Ectodermal cell (in vitro differentiated cells): ENCODE measurements around the gene YJU2.
A peak's percentile ranks its signal among the peaks of the same experiment; 100 is the strongest.
"Not testable (repeated sequence)": the region's sequence is repeated elsewhere in the genome, so short reads cannot be mapped to it uniquely, and the experiment has no call there.

ENCODE experiments used
- H3K27ac ChIP-seq: 2 replicates; pipeline ENCODE4 v1.7.0; 2013; ENCODE audit warnings: mild to moderate bottlenecking, low read depth, low read length; ENCODE audit not compliant: insufficient read depth, poor library complexity, severe bottlenecking
- H3K27me3 ChIP-seq: 2 replicates; pipeline ENCODE4 v1.7.0; 2013; ENCODE audit warnings: mild to moderate bottlenecking, low read length; ENCODE audit not compliant: insufficient read depth, control insufficient read depth, poor library complexity, severe bottlenecking
- H3K36me3 ChIP-seq: one replicate; pipeline ENCODE4 v1.7.0; 2013; ENCODE audit warnings: low read length; ENCODE audit not compliant: control insufficient read depth, insufficient read depth
- H3K4me1 ChIP-seq: one replicate; pipeline ENCODE4 v1.7.0; 2013; ENCODE audit warnings: low read length; ENCODE audit not compliant: control insufficient read depth, insufficient read depth
- H3K4me3 ChIP-seq: 2 replicates; pipeline ENCODE4 v1.7.0; 2013; ENCODE audit warnings: low read depth, low read length, control low read depth; ENCODE audit not compliant: insufficient read depth
- H3K9me3 ChIP-seq: 2 replicates; pipeline ENCODE4 v1.7.0; 2013; ENCODE audit warnings: mild to moderate bottlenecking, low read length, moderate library complexity; ENCODE audit not compliant: control insufficient read depth
- whole genome bisulfite sequencing, 2 experiments: methylation state at CpG; one replicate each; pipeline ENCODE4 v1.1.7; 2013; ENCODE audit warnings: missing lambda C conversion rate in 2 of 2; 5-methylcytosine and 5-hydroxymethylcytosine counted together

YJU2 gene

GRCh38 chr19:4279530-4280422 lies 32.9 kb downstream of the YJU2 start:
- no peak overlapping the region for H3K27ac ChIP-seq
- H3K4me1 ChIP-seq = peaks cover 16% of the 10 kb centered on the region
- H3K27me3 ChIP-seq = peaks cover 67% of the 10 kb centered on the region
- no peaks in the 10 kb centered on the region for H3K9me3 ChIP-seq
- H3K36me3 ChIP-seq = no peaks in the 10 kb centered on the region
- 5% methylated on average over 71 of the region's 71 CpGs for WGBS, 2 experiments
- H3K4me3 ChIP-seq = peak overlapping the region; percentile 38

- WGBS, 2 experiments = 52 to 53% methylated on average over 19 to 20 of the region's 20 CpGs
- H3K27ac ChIP-seq = no peak overlapping the region
- peaks cover 9% of the 10 kb centered on the region for H3K4me1 ChIP-seq
- no peak overlapping the region for H3K4me3 ChIP-seq
- peaks cover 49% of the 10 kb centered on the region for H3K27me3 ChIP-seq
- H3K9me3 ChIP-seq = no peaks in the 10 kb centered on the region
- H3K36me3 ChIP-seq = no peaks in the 10 kb centered on the region
Measured at GRCh38 chr19:4284176-4284958, 37.5 kb downstream of the YJU2 start.

GRCh38 chr19:4284974-4285373 lies 38.1 kb downstream of the YJU2 start:
- no peak overlapping the region for H3K4me3 ChIP-seq
- no peaks in the 10 kb centered on the region for H3K9me3 ChIP-seq
- no peak overlapping the region for H3K27ac ChIP-seq
- peaks cover 43% of the 10 kb centered on the region for H3K27me3 ChIP-seq
- H3K4me1 ChIP-seq = peaks cover 3% of the 10 kb centered on the region
- WGBS, 2 experiments = 85 to 90% methylated on average over 6 of the region's 6 CpGs
- H3K36me3 ChIP-seq = no peaks in the 10 kb centered on the region

DNA sequence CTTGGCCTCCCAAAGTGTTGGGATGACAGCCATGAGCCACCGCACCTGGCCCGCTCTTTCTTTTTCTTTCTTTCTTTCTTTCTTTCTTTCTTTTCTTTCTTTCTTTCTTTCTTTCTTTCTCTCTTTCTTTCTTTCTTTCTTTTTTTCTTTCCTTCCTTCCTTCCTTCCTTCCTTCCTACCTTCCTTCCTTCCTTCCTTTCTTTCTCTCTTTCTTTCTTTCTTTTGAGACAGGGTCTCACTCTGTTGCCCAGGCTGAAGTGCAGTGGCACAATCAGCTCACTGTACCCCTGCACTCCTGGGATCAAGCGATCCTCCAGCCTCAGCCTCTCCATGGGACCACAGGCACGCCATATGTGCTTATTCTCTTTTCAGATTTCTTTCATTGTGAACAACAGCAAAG lies 39.3 kb downstream of the YJU2 start:
- not testable (repeated sequence) for H3K36me3 ChIP-seq, H3K4me3 ChIP-seq, H3K4me1 ChIP-seq, H3K27ac ChIP-seq, H3K9me3 ChIP-seq
- WGBS, 2 experiments = 89 to 93% methylated on average over 4 of the region's 4 CpGs
- H3K27me3 ChIP-seq = peaks cover 31% of the 10 kb centered on the region

GRCh38 chr19:4288091-4288777 lies 41.4 kb downstream of the YJU2 start:
- Histone ChIP-seq H3K4me1 (peaks cover 11% of the 10 kb centered on the region), H3K36me3 (no peaks in the 10 kb centered on the region), H3K9me3 (no peaks in the 10 kb centered on the region), H3K4me3 (no peak overlapping the region), H3K27ac (no peak overlapping the region), H3K27me3 (peaks cover 10% of the 10 kb centered on the region)
- WGBS, 2 experiments = 84 to 85% methylated on average over 16 of the region's 16 CpGs

- no peak overlapping the region for H3K27ac ChIP-seq
Measured at GRCh38 chr19:4291184-4291732, 44.4 kb downstream of the YJU2 start.

GRCh38 chr19:4292515-4292914 lies 45.6 kb downstream of the YJU2 start:
- no peaks in the 10 kb centered on the region for H3K36me3 ChIP-seq
- peaks cover 11% of the 10 kb centered on the region for H3K4me1 ChIP-seq
- 90 to 92% methylated on average over 15 of the region's 15 CpGs for WGBS, 2 experiments
- H3K9me3 ChIP-seq = no peaks in the 10 kb centered on the region
- no peak overlapping the region for H3K4me3 ChIP-seq
- no peaks in the 10 kb centered on the region for H3K27me3 ChIP-seq
- no peak overlapping the region for H3K27ac ChIP-seq

More at GRCh38 chr19:4291184-4291732, 44.4 kb downstream of the YJU2 start:
- Histone ChIP-seq H3K36me3 (no peaks in the 10 kb centered on the region), H3K4me1 (peaks cover 11% of the 10 kb centered on the region), H3K9me3 (no peaks in the 10 kb centered on the region), H3K4me3 (no peak overlapping the region), H3K27me3 (no peaks in the 10 kb centered on the region)
- WGBS, 2 experiments = 67 to 69% methylated on average over 8 of the region's 8 CpGs

- H3K9me3 ChIP-seq = no peaks in the 10 kb centered on the region
Measured at GRCh38 chr19:4294389-4294788, 47.5 kb downstream of the YJU2 start.

DNA sequence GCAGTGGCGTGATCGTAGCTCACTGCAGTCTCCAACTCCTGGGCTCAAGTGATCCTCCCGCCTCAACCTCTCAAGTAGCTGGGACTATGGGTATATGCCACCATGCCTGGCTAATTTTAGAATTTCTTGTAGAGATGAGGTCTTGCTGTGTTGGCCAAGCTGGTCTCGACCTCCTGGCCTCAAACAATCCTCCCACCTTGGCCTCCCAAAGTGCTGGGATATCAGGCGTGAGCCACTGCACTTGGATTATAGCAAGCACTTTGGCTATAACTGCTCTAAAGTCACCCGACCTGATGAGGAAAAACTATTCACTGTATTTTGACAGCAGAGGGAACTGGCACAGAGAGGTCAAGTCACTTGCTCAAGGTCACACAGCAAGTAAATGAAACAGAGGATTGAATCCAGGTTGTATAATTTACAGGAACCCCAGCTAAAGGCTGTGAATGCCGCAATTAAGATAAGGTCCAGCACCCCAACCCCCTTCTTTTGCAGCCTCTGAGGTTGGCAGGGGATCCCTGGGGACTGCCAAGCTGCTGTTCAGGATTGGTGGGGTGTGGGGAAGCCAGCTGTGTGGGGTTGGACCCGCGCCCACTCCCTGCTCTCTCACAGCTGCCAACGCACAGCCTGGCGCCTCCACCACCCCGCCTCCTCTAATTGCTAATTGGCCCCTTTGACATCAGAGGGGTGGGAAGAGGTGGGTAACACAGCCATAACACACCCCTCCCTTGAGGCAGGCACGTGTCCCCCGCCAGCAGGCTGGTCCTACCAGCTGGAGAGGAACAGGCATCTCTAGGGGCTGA lies 49.3 kb downstream of the YJU2 start:
- no peak overlapping the region for H3K27ac ChIP-seq
- H3K36me3 ChIP-seq = no peaks in the 10 kb centered on the region
- peaks cover 6% of the 10 kb centered on the region for H3K4me1 ChIP-seq
- H3K9me3 ChIP-seq = no peaks in the 10 kb centered on the region
- 73 to 75% methylated on average over 14 of the region's 14 CpGs for WGBS, 2 experiments
- no peaks in the 10 kb centered on the region for H3K27me3 ChIP-seq
- no peak overlapping the region for H3K4me3 ChIP-seq

More at GRCh38 chr19:4294389-4294788, 47.5 kb downstream of the YJU2 start:
- Histone ChIP-seq H3K27ac (no peak overlapping the region), H3K4me1 (peaks cover 11% of the 10 kb centered on the region), H3K27me3 (no peaks in the 10 kb centered on the region), H3K36me3 (no peaks in the 10 kb centered on the region), H3K4me3 (no peak overlapping the region)
- WGBS, 2 experiments = 63 to 72% methylated on average over 10 of the region's 10 CpGs
